H9 (cell line): ENCODE data around the gene ACAP2. TPM values are rescaled to one million over a fixed set of nuclear protein-coding genes. Genes with fewer than 3 reads are reported as not detected.

ENCODE experiments used
- DNase-seq: peaks from one replicate; pipeline ENCODE4 v3.0.0-alpha.2; 2017
- H2AFZ ChIP-seq: one replicate; pipeline ENCODE4 v1.6.1; 2013; ENCODE audit warnings: mild to moderate bottlenecking, low read length, control low read depth, moderate library complexity
- H2AK5ac ChIP-seq: 2 replicates; pipeline ENCODE4 v1.6.1; 2013; ENCODE audit warnings: low read length, control low read depth, mixed read lengths; ENCODE audit not compliant: insufficient read length
- H2BK120ac ChIP-seq: one replicate; pipeline ENCODE4 v1.6.1; 2013; ENCODE audit warnings: low read depth, mild to moderate bottlenecking, low read length, control low read depth, inconsistent platforms; ENCODE audit not compliant: poor library complexity, severe bottlenecking
- H2BK12ac ChIP-seq: 2 replicates; pipeline ENCODE4 v1.6.1; 2013; ENCODE audit warnings: low read length, control low read depth, mixed read lengths, low read depth; ENCODE audit not compliant: insufficient read length
- H2BK15ac ChIP-seq: 2 replicates; pipeline ENCODE4 v1.6.1; 2013; ENCODE audit warnings: low read depth, low read length, control low read depth
- H2BK20ac ChIP-seq: one replicate; pipeline ENCODE4 v1.6.1; 2013; ENCODE audit warnings: low read depth, mild to moderate bottlenecking, low read length, control low read depth, inconsistent platforms; ENCODE audit not compliant: poor library complexity, severe bottlenecking
- H2BK5ac ChIP-seq: 2 replicates; pipeline ENCODE4 v1.6.1; 2013; ENCODE audit warnings: low read length, control low read depth, mixed read lengths; ENCODE audit not compliant: insufficient read length
- H3K14ac ChIP-seq: 2 replicates; pipeline ENCODE4 v1.6.1; 2013; ENCODE audit warnings: low read length, control low read depth; ENCODE audit not compliant: insufficient read depth
- H3K18ac ChIP-seq: 2 replicates; pipeline ENCODE4 v1.6.1; 2013; ENCODE audit warnings: low read depth, mild to moderate bottlenecking, mixed read lengths, low read length, control low read depth; ENCODE audit not compliant: insufficient read length
- H3K23ac ChIP-seq: 2 replicates; pipeline ENCODE4 v1.6.1; 2013; ENCODE audit warnings: low read length, control low read depth, mixed read lengths, low read depth; ENCODE audit not compliant: insufficient read length
- H3K23me2 ChIP-seq: 2 replicates; pipeline ENCODE4 v1.6.1; 2013; ENCODE audit warnings: low read depth, mild to moderate bottlenecking, mixed read lengths, low read length, control low read depth; ENCODE audit not compliant: insufficient read length, poor library complexity, severe bottlenecking
- H3K27ac ChIP-seq: 2 replicates; pipeline ENCODE4 v1.5.1; 2013; ENCODE audit warnings: low read length, control low read depth, mixed read lengths, low read depth; ENCODE audit not compliant: insufficient read length
- H3K27me3 ChIP-seq: 2 replicates; pipeline ENCODE4 v1.6.1; 2013; ENCODE audit warnings: low read length, control low read depth, inconsistent platforms; ENCODE audit not compliant: insufficient read depth
- H3K4ac ChIP-seq: 2 replicates; pipeline ENCODE4 v1.6.1; 2013; ENCODE audit warnings: low read depth, mild to moderate bottlenecking, control low read depth, inconsistent platforms, low read length, moderate library complexity
- H3K4me1 ChIP-seq: 2 replicates; pipeline ENCODE4 v1.6.1; 2013; ENCODE audit warnings: low read length, control low read depth, inconsistent platforms; ENCODE audit not compliant: insufficient read depth
- H3K4me2 ChIP-seq: 2 replicates; pipeline ENCODE4 v1.6.1; 2013; ENCODE audit warnings: low read length, control low read depth, mixed read lengths; ENCODE audit not compliant: insufficient read length, insufficient read depth
- H3K56ac ChIP-seq: 2 replicates; pipeline ENCODE4 v1.6.1; 2013; ENCODE audit warnings: low read depth, mild to moderate bottlenecking, mixed read lengths, low read length, control low read depth; ENCODE audit not compliant: insufficient read length
- H3K79me1 ChIP-seq: 2 replicates; pipeline ENCODE4 v1.6.1; 2013; ENCODE audit warnings: low read depth, mild to moderate bottlenecking, moderate library complexity, low read length, control low read depth, inconsistent platforms; ENCODE audit not compliant: insufficient read depth, poor library complexity, severe bottlenecking
- H3K79me2 ChIP-seq: 2 replicates; pipeline ENCODE4 v1.6.1; 2013; ENCODE audit warnings: low read length, control low read depth, inconsistent platforms; ENCODE audit not compliant: insufficient read depth
- H3K9ac ChIP-seq: 2 replicates; pipeline ENCODE4 v1.6.1; 2013; ENCODE audit warnings: low read length, control low read depth, mixed read lengths; ENCODE audit not compliant: insufficient read length; ENCODE audit errors: extremely low read depth
- H3K9me3 ChIP-seq: one replicate; pipeline ENCODE4 v1.6.1; 2013; ENCODE audit warnings: low read depth, low read length, inconsistent platforms; ENCODE audit not compliant: control insufficient read depth
- H3T11ph ChIP-seq: one replicate; pipeline ENCODE4 v1.6.1; 2013; ENCODE audit warnings: mild to moderate bottlenecking, low read length, control low read depth, inconsistent platforms
- H4K20me1 ChIP-seq: one replicate; pipeline ENCODE4 v1.6.1; 2013; ENCODE audit not compliant: control insufficient read depth, insufficient read length, insufficient read depth
- H4K5ac ChIP-seq: 2 replicates; pipeline ENCODE4 v1.6.1; 2013; ENCODE audit warnings: low read depth, mild to moderate bottlenecking, mixed read lengths, low read length, control low read depth; ENCODE audit not compliant: insufficient read length
- H4K8ac ChIP-seq: replicated peaks from 2 replicates; pipeline ENCODE4 v1.6.1; 2013; ENCODE audit warnings: low read length, control low read depth, mixed read lengths, low read depth; ENCODE audit not compliant: insufficient read length
- H4K91ac ChIP-seq: 2 replicates; pipeline ENCODE4 v1.6.1; 2013; ENCODE audit warnings: low read depth, mild to moderate bottlenecking, moderate library complexity, mixed read lengths, low read length, control low read depth; ENCODE audit not compliant: insufficient read length
- H3K27ac Mint-ChIP-seq, 3 experiments: 2 replicates in 2 of 3; 3 replicates in 1 of 3; pipeline ENCODE4 v1.8.0; 2020 to 2021; ENCODE audit warnings: mixed read lengths in 3 of 3, mild to moderate bottlenecking in 1 of 3, moderate library complexity in 1 of 3
- H3K27me3 Mint-ChIP-seq: 2 replicates; pipeline ENCODE4 v1.8.0; 2021; ENCODE audit warnings: low read depth, mild to moderate bottlenecking, moderate library complexity, mixed read lengths
- H3K36me3 Mint-ChIP-seq, 3 experiments: 2 replicates in 2 of 3; 3 replicates in 1 of 3; pipeline ENCODE4 v1.8.0; 2020 to 2021; ENCODE audit warnings: low read depth in 3 of 3, mixed read lengths in 3 of 3; ENCODE audit not compliant: insufficient read depth in 1 of 3
- H3K4me1 Mint-ChIP-seq, 2 experiments: 2 replicates each; pipeline ENCODE4 v1.8.0; 2020; ENCODE audit warnings: mixed read lengths in 2 of 2
- H3K4me3 Mint-ChIP-seq, 2 experiments: 2 replicates in 1 of 2; 3 replicates in 1 of 2; pipeline ENCODE4 v1.8.0; 2020 to 2021; ENCODE audit warnings: mild to moderate bottlenecking in 2 of 2, mixed read lengths in 2 of 2, moderate library complexity in 1 of 2
- H3K9me3 Mint-ChIP-seq, 2 experiments: 2 replicates in 1 of 2; 3 replicates in 1 of 2; pipeline ENCODE4 v1.8.0; 2020; ENCODE audit warnings: mild to moderate bottlenecking in 2 of 2, mixed read lengths in 2 of 2, moderate library complexity in 1 of 2
- WGBS: extraction: QIAGEN DNeasy Blood & Tissue Kit; methylation state at CpG from one replicate; pipeline ENCODE4 v1.1.7; 2013; ENCODE audit warnings: missing lambda C conversion rate, low lambda C conversion rate, mixed read lengths; ENCODE audit not compliant: insufficient read length; ENCODE audit errors: extremely low coverage; 5-methylcytosine and 5-hydroxymethylcytosine counted together
- total RNA-seq: library from RNA; stranded (reverse); gene quantifications from 2 replicates; pipeline ENCODE4 v1.2.1, GENCODE V29; 2021
- TF ChIP-seq, protein P1 (sequence below): fragments of 200-600 bp; sonication (generic); conservative IDR thresholded peaks from 3 replicates; pipeline ENCODE4 v1.8.0; 2021; ENCODE audit warnings: antibody characterized with exemption, mild to moderate bottlenecking

Gene ACAP2
- total RNA-seq, 1 experiment from 2014 or later, result 30.8 TPM

DNA sequence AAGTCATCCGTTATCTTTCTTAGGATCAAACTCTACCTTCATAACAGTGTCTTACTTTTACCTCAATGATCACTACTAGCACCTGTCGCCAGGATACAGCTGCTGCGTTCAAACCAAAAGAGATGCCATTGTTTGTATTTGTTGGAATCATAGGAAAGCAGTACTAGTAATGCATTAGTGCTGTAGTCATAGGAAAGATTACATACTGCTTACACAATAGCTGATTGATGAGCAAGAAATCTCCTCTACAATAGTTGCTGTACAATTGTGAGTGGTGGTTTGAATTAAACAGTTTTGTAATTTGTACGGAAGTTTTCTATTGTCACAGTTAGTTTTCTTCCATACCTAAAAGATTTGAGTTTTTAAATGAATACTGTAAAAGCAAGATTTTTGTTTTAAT is 21.4 kb downstream of the ACAP2 start:
- Histone ChIP-seq H4K5ac (no peak overlapping the region), H4K91ac (no peak overlapping the region), H2BK15ac (no peak overlapping the region), H2BK5ac (no peak overlapping the region), H2AFZ (no peak overlapping the region), H2BK20ac (no peak overlapping the region), H3T11ph (no peak overlapping the region), H3K79me1 (no peaks in the 10 kb centered on the region), H4K20me1 (no peaks in the 10 kb centered on the region), H3K79me2 (peaks cover 2% of the 10 kb centered on the region; the same call in 1 of the 2 replicates), H3K9ac (no peak overlapping the region), H3K4me1 (no peaks in the 10 kb centered on the region), H3K23ac (no peak overlapping the region), H3K9me3 (no peaks in the 10 kb centered on the region), H3K56ac (no peak overlapping the region), H3K27me3 (no peaks in the 10 kb centered on the region), H3K4me2 (no peak overlapping the region), H2AK5ac (no peak overlapping the region), H2BK120ac (no peak overlapping the region), H3K4ac (no peak overlapping the region), H2BK12ac (no peak overlapping the region), H3K14ac (no peak overlapping the region), H3K18ac (no peak overlapping the region), H4K8ac (no peak overlapping the region), H3K27ac (no peak overlapping the region), H3K23me2 (no peaks in the 10 kb centered on the region)
- TF ChIP-seq, protein P1, sequence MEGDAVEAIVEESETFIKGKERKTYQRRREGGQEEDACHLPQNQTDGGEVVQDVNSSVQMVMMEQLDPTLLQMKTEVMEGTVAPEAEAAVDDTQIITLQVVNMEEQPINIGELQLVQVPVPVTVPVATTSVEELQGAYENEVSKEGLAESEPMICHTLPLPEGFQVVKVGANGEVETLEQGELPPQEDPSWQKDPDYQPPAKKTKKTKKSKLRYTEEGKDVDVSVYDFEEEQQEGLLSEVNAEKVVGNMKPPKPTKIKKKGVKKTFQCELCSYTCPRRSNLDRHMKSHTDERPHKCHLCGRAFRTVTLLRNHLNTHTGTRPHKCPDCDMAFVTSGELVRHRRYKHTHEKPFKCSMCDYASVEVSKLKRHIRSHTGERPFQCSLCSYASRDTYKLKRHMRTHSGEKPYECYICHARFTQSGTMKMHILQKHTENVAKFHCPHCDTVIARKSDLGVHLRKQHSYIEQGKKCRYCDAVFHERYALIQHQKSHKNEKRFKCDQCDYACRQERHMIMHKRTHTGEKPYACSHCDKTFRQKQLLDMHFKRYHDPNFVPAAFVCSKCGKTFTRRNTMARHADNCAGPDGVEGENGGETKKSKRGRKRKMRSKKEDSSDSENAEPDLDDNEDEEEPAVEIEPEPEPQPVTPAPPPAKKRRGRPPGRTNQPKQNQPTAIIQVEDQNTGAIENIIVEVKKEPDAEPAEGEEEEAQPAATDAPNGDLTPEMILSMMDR, result no peak
- WGBS, result no CpG with 5 or more reads among the region's 4 CpGs
- Mint-ChIP-seq H3K36me3 (no peaks in the 10 kb centered on the region), H3K27me3 (no peaks in the 10 kb centered on the region), H3K9me3 (no peaks in the 10 kb centered on the region), H3K27ac (no peak overlapping the region), H3K4me1 (peaks cover 5 to 6% of the 10 kb centered on the region in 2 experiments; a peak in 3 of 4 replicates), H3K4me3 (no peak overlapping the region)
- DNase-seq, result no peak
